IPS-20b (cell line): Measurements from ENCODE around the gene PON3.

Experiments used
- H3K27ac ChIP-seq: one replicate; pipeline ENCODE4 v1.5.1; 2013; ENCODE audit warnings: low read length
- H3K27me3 ChIP-seq: 2 replicates; pipeline ENCODE4 v1.6.1; 2013; ENCODE audit warnings: mild to moderate bottlenecking, low read length, inconsistent platforms; ENCODE audit not compliant: insufficient read depth
- H3K36me3 ChIP-seq: 2 replicates; pipeline ENCODE4 v1.6.1; 2013; ENCODE audit warnings: low read depth, mild to moderate bottlenecking, inconsistent platforms, low read length, moderate library complexity; ENCODE audit not compliant: insufficient read depth
- H3K4me1 ChIP-seq: 2 replicates; pipeline ENCODE4 v1.6.1; 2013; ENCODE audit warnings: mild to moderate bottlenecking, control low read depth, inconsistent platforms, low read length, moderate library complexity; ENCODE audit not compliant: insufficient read depth
- H3K4me3 ChIP-seq: 2 replicates; pipeline ENCODE4 v1.5.1; 2013; ENCODE audit warnings: mild to moderate bottlenecking, low read length, inconsistent platforms
- H3K9ac ChIP-seq: 2 replicates; pipeline ENCODE4 v1.6.1; 2013; ENCODE audit warnings: low read depth, mild to moderate bottlenecking, inconsistent platforms, low read length, moderate library complexity
- H3K9me3 ChIP-seq: 2 replicates; pipeline ENCODE4 v1.6.1; 2013; ENCODE audit warnings: mild to moderate bottlenecking, low read depth, low read length, inconsistent platforms; ENCODE audit not compliant: insufficient read depth

The PON3 gene

GRCh38 chr7:95376632-95377400, 19.4 kb downstream of the PON3 start:
- H3K36me3 ChIP-seq = no peaks in the 10 kb centered on the region
- no peaks in the 10 kb centered on the region for H3K4me1 ChIP-seq
- H3K9ac ChIP-seq = no peak overlapping the region
- no peaks in the 10 kb centered on the region for H3K27me3 ChIP-seq
- peaks cover 16% of the 10 kb centered on the region; the same call in 1 of the 2 replicates for H3K9me3 ChIP-seq
- H3K27ac ChIP-seq = no peak overlapping the region
- no peak overlapping the region for H3K4me3 ChIP-seq

GRCh38 chr7:95375591-95376257, 20.5 kb downstream of the PON3 start:
- no peak overlapping the region for H3K4me3 ChIP-seq
- H3K4me1 ChIP-seq = no peaks in the 10 kb centered on the region
- H3K27me3 ChIP-seq = no peaks in the 10 kb centered on the region
- no peaks in the 10 kb centered on the region for H3K36me3 ChIP-seq
- H3K9ac ChIP-seq = no peak overlapping the region
- no peak overlapping the region for H3K27ac ChIP-seq
- H3K9me3 ChIP-seq = peaks cover 16% of the 10 kb centered on the region; the same call in 1 of the 2 replicates

- Histone ChIP-seq H3K36me3 (no peaks in the 10 kb centered on the region), H3K27me3 (no peaks in the 10 kb centered on the region), H3K9me3 (peaks cover 6% of the 10 kb centered on the region; the same call in 1 of the 2 replicates), H3K4me1 (no peaks in the 10 kb centered on the region), H3K9ac (no peak overlapping the region), H3K4me3 (no peak overlapping the region), H3K27ac (no peak overlapping the region)
Observed at GRCh38 chr7:95373323-95373722, 22.9 kb downstream of the PON3 start.

DNA sequence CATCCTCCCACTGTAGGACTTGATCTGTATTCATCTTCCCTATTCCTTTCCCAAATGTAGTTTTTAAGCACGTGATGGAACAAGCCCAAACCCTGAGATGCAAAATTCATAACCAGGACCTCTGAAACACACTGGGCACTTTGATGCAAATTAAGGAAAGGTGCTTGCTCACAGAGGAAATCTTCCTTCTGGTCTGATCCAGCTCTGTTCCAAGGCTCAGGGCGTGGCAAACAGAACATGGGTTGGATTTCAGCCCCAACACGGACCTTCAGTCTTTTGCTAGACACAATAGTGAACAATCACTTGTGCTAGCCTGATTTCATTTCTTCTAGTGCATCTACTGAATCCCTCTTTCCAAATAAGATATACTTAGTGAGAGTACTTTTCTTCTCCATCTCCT, 27.9 kb downstream of the PON3 start:
- Histone ChIP-seq H3K4me3 (no peak overlapping the region), H3K9ac (no peak overlapping the region), H3K9me3 (no peaks in the 10 kb centered on the region), H3K27me3 (no peaks in the 10 kb centered on the region), H3K36me3 (no peaks in the 10 kb centered on the region), H3K4me1 (no peaks in the 10 kb centered on the region), H3K27ac (no peak overlapping the region)

DNA sequence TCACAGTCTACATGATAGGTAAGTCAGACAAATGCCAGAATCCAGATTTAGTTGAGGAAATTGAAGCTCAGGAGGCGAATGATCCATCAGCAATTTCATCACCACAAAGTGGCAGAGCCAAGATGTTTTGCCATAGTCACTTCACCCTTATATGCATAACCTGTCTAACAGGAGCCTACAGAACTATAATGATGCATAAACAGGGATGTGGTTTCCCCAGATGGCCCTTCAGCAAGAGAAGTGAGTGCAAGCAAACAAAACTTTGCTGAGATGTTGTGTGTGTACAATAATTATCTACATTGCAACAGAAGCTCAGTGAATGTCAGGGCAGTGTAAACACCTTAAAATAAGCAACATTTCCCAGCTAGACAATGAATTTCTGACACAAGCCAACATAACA, 28.6 kb downstream of the PON3 start:
- Histone ChIP-seq H3K27me3 (no peaks in the 10 kb centered on the region), H3K36me3 (no peaks in the 10 kb centered on the region), H3K4me1 (no peaks in the 10 kb centered on the region), H3K27ac (no peak overlapping the region), H3K9me3 (no peaks in the 10 kb centered on the region), H3K9ac (no peak overlapping the region), H3K4me3 (no peak overlapping the region)

DNA sequence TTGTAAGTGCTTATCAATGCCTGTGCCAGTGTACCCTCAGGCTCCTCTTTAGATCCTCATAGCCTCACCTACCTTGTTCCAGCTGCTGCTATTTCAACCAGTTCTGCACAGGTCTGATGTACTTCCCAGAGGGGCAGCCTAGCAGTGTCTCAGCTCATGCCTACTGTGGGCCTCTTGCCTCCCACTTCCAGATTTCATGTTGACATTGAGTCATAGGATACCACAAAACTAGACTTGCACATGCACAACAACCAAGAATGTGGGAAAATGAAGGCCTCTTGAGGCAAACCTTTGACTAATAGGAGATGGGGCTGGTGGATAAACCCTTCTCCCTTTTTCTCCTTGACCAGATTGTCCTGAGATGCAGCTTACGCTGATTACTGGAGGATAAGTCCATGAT, 31.0 kb downstream of the PON3 start:
- H3K9ac ChIP-seq = no peak overlapping the region
- H3K9me3 ChIP-seq = no peaks in the 10 kb centered on the region
- H3K27me3 ChIP-seq = no peaks in the 10 kb centered on the region
- no peak overlapping the region for H3K27ac ChIP-seq
- no peaks in the 10 kb centered on the region for H3K36me3 ChIP-seq
- no peaks in the 10 kb centered on the region for H3K4me1 ChIP-seq
- no peak overlapping the region for H3K4me3 ChIP-seq

DNA sequence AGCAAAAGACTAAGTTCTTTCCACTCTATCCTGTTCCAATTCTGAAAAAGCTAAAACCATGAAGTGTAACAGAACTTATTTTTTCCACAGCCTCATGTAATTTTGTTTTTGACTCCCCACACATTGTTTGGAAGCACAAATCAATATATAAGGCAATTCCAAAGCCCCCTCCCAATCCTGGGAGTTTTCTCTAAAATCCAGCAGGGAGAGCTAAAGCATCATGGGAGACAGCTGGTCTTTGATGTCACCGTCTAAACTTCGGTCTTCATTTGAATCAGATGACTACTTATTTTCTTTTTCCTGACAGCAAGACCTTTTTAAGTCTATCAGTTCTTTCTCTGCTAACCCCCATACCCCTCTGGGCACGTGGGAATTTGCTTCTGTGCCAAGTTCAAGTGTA, 38.6 kb downstream of the PON3 start:
- H3K36me3 ChIP-seq = no peaks in the 10 kb centered on the region
- no peaks in the 10 kb centered on the region for H3K4me1 ChIP-seq
- no peak overlapping the region for H3K27ac ChIP-seq
- peaks cover 7% of the 10 kb centered on the region; the same call in 1 of the 2 replicates for H3K9me3 ChIP-seq
- H3K9ac ChIP-seq = no peak overlapping the region
- H3K27me3 ChIP-seq = no peaks in the 10 kb centered on the region
- H3K4me3 ChIP-seq = no peak overlapping the region

DNA sequence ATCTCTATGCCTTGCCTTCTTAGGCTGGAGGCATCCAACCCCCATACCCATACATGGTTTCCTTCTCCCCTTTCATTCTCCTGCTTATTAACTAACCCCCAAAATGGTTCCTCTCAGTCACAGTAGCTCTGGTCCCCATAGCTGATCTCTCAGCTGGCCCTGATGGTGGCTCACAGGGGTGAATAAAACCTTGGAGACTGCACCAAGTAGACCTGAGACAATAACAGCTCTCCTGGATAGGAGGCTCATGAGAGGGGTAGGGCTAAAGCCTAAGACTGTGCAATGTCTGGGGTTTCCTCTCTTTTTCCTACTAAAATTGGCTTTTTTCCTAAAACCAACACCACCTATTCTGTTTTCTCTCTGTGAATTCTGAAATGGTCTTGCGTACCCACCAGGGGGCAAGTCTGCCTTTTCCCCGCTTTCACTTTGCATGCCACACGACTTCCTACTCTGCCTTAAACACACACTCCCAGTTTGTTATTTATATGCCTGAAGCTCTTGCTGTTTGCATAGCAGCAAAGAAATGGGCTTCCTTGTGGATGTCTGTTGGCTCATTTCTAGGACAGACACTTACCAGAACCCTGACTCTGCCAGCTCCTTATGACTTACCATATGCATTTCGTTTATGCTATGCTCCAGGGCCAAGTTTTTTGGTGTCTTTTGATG, 53.4 kb downstream of the PON3 start:
- Histone ChIP-seq H3K27me3 (no peaks in the 10 kb centered on the region), H3K9me3 (no peaks in the 10 kb centered on the region), H3K9ac (no peak overlapping the region), H3K36me3 (no peaks in the 10 kb centered on the region), H3K4me3 (no peak overlapping the region), H3K4me1 (peaks cover 8% of the 10 kb centered on the region; the same call in 1 of the 2 replicates), H3K27ac (no peak overlapping the region)

- no peak overlapping the region for H3K4me3 ChIP-seq
- H3K4me1 ChIP-seq = peaks cover 8% of the 10 kb centered on the region; the same call in 1 of the 2 replicates
- H3K36me3 ChIP-seq = no peaks in the 10 kb centered on the region
- H3K27ac ChIP-seq = no peak overlapping the region
- H3K27me3 ChIP-seq = no peaks in the 10 kb centered on the region
- no peaks in the 10 kb centered on the region for H3K9me3 ChIP-seq
- no peak overlapping the region for H3K9ac ChIP-seq
Observed at GRCh38 chr7:95342029-95342428, 54.1 kb downstream of the PON3 start.

DNA sequence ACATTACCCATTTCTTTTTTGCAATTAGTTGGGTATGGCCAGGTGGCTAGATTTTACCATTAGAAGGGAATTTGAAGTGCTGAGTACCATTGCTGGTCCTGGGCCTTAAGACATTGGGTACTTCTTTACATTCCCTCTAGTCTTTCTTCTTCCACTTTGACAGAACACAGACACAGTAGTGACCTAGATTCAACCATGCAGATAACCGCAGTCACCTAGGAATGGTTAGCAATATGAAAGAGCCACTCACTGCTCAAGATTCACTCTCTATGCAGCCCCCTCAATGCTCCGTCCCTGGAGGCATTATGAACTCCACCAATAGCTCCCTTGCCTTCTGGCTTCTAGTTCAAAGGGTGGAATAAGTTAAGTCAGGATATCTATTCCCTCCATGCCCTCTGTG, 55.7 kb downstream of the PON3 start:
- H3K9ac ChIP-seq = no peak overlapping the region
- H3K27me3 ChIP-seq = no peaks in the 10 kb centered on the region
- no peak overlapping the region for H3K4me3 ChIP-seq
- H3K4me1 ChIP-seq = peaks cover 8% of the 10 kb centered on the region; the same call in 1 of the 2 replicates
- H3K9me3 ChIP-seq = no peaks in the 10 kb centered on the region
- no peaks in the 10 kb centered on the region for H3K36me3 ChIP-seq
- H3K27ac ChIP-seq = no peak overlapping the region

DNA sequence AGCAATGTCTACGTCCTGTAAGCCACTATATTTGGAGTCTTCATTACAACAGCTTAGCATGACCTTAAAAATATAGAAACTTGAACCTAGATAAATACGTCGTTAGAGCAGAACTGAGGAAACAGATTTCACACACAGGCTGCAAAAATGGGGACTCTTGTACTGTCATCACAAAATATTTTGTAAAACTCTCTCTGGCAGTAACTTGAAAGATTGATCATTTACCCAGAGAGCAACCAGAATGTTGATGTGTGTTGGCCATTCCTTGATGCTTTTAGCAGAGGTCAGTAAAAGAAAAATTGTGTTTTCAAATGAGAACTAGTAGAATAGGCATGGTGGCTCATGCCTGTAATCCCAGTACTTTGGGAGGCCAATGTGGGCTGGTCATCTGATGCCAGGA, 57.3 kb downstream of the PON3 start:
- peaks cover 8% of the 10 kb centered on the region; the same call in 1 of the 2 replicates for H3K4me1 ChIP-seq
- H3K9me3 ChIP-seq = no peaks in the 10 kb centered on the region
- no peak overlapping the region for H3K27ac ChIP-seq
- no peak overlapping the region for H3K4me3 ChIP-seq
- H3K36me3 ChIP-seq = no peaks in the 10 kb centered on the region
- no peaks in the 10 kb centered on the region for H3K27me3 ChIP-seq
- no peak overlapping the region for H3K9ac ChIP-seq
